ENCODE measurements around the gene ZCCHC24.
A peak's percentile ranks its signal among the peaks of the same experiment; 100 is the strongest.
"Not testable (repeated sequence)": the region's sequence is repeated elsewhere in the genome, so short reads cannot be mapped to it uniquely, and the experiment has no call there.

The ZCCHC24 gene

GRCh38 chr10:79340646-79341244 is 104.7 kb downstream of the ZCCHC24 start:
- ATAC-seq (ENCODE audit: low read depth), result no peak

GRCh38 chr10:79339266-79339665 is 106.2 kb downstream of the ZCCHC24 start:
- H3K4me1 ChIP-seq (ENCODE audit: insufficient read depth, poor library complexity, severe bottlenecking), result no peaks in the 10 kb centered on the region
- H3K27ac ChIP-seq (ENCODE audit: poor library complexity, severe bottlenecking), result no peak overlapping the region
- H3K9me3 ChIP-seq (ENCODE audit: severe bottlenecking), result no peaks in the 10 kb centered on the region
- no peak for ATAC-seq (ENCODE audit: low read depth)
- no peak overlapping the region for H3K4me3 ChIP-seq (ENCODE audit: severe bottlenecking)
- DNase-seq (ENCODE audit: low spot score), result no peak
- no peaks in the 10 kb centered on the region for H3K27me3 ChIP-seq (ENCODE audit: insufficient read depth, poor library complexity, severe bottlenecking)
- TF ChIP-seq CTCF (IDR thresholded peaks at IDR 0.05; ENCODE audit: poor library complexity, severe bottlenecking), result no peak
- no peaks in the 10 kb centered on the region for H3K36me3 ChIP-seq (ENCODE audit: low read depth)

More at GRCh38 chr10:79340646-79341244, 104.7 kb downstream of the ZCCHC24 start:
- no peaks in the 10 kb centered on the region for H3K27me3 ChIP-seq (ENCODE audit: insufficient read depth, poor library complexity, severe bottlenecking)
- H3K36me3 ChIP-seq (ENCODE audit: low read depth), result no peaks in the 10 kb centered on the region
- no peak overlapping the region for H3K4me3 ChIP-seq (ENCODE audit: severe bottlenecking)
- DNase-seq (ENCODE audit: low spot score), result peak; percentile 29
- TF ChIP-seq CTCF (IDR thresholded peaks at IDR 0.05; ENCODE audit: poor library complexity, severe bottlenecking), result no peak
- H3K4me1 ChIP-seq (ENCODE audit: insufficient read depth, poor library complexity, severe bottlenecking), result no peaks in the 10 kb centered on the region
- H3K27ac ChIP-seq (ENCODE audit: poor library complexity, severe bottlenecking), result no peak overlapping the region
- no peaks in the 10 kb centered on the region for H3K9me3 ChIP-seq (ENCODE audit: severe bottlenecking)

- H3K36me3 ChIP-seq (ENCODE audit: low read depth); DNase-seq (ENCODE audit: low spot score); H3K4me3 ChIP-seq (ENCODE audit: severe bottlenecking); H3K27ac ChIP-seq (ENCODE audit: poor library complexity, severe bottlenecking); H3K9me3 ChIP-seq (ENCODE audit: severe bottlenecking); ATAC-seq (ENCODE audit: low read depth); H3K27me3 ChIP-seq (ENCODE audit: insufficient read depth, poor library complexity, severe bottlenecking); H3K4me1 ChIP-seq (ENCODE audit: insufficient read depth, poor library complexity, severe bottlenecking): not testable (repeated sequence)
These were observed 107.5 kb downstream of the ZCCHC24 start for GRCh38 chr10:79337783-79338469.

- ATAC-seq (ENCODE audit: low read depth), result no peak
- no peak for DNase-seq (ENCODE audit: low spot score)
- no peak for TF ChIP-seq CTCF (IDR thresholded peaks at IDR 0.05; ENCODE audit: poor library complexity, severe bottlenecking)
- no peaks in the 10 kb centered on the region for H3K27me3 ChIP-seq (ENCODE audit: insufficient read depth, poor library complexity, severe bottlenecking)
- peaks cover 13% of the 10 kb centered on the region for H3K4me1 ChIP-seq (ENCODE audit: insufficient read depth, poor library complexity, severe bottlenecking)
- H3K9me3 ChIP-seq (ENCODE audit: severe bottlenecking), result peaks cover 2% of the 10 kb centered on the region
- H3K27ac ChIP-seq (ENCODE audit: poor library complexity, severe bottlenecking), result no peak overlapping the region
- no peaks in the 10 kb centered on the region for H3K36me3 ChIP-seq (ENCODE audit: low read depth)
- no peak overlapping the region for H3K4me3 ChIP-seq (ENCODE audit: severe bottlenecking)
These were observed 108.7 kb downstream of the ZCCHC24 start for GRCh38 chr10:79336739-79337138.

- Histone ChIP-seq H3K27ac (ENCODE audit: poor library complexity, severe bottlenecking) (no peak overlapping the region), H3K9me3 (ENCODE audit: severe bottlenecking) (peaks cover 2% of the 10 kb centered on the region), H3K36me3 (ENCODE audit: low read depth) (no peaks in the 10 kb centered on the region), H3K4me1 (ENCODE audit: insufficient read depth, poor library complexity, severe bottlenecking) (peaks cover 18% of the 10 kb centered on the region), H3K4me3 (ENCODE audit: severe bottlenecking) (no peak overlapping the region), H3K27me3 (ENCODE audit: insufficient read depth, poor library complexity, severe bottlenecking) (no peaks in the 10 kb centered on the region)
- DNase-seq (ENCODE audit: low spot score) (no peak), ATAC-seq (ENCODE audit: low read depth) (no peak)
- TF ChIP-seq CTCF (IDR thresholded peaks at IDR 0.05; ENCODE audit: poor library complexity, severe bottlenecking), result no peak
These were observed 109.1 kb downstream of the ZCCHC24 start for GRCh38 chr10:79336276-79336675.

All from RWPE2 (cell line).